GM18526 (cell line): ENCODE measurements around the gene SLC6A3.

ENCODE experiments used
- POLR2A ChIP-seq: IDR thresholded peaks from 3 replicates; pipeline ENCODE4 v1.6.1; 2011; ENCODE audit not compliant: insufficient read length; ENCODE audit errors: extremely low read depth

The SLC6A3 gene

DNA sequence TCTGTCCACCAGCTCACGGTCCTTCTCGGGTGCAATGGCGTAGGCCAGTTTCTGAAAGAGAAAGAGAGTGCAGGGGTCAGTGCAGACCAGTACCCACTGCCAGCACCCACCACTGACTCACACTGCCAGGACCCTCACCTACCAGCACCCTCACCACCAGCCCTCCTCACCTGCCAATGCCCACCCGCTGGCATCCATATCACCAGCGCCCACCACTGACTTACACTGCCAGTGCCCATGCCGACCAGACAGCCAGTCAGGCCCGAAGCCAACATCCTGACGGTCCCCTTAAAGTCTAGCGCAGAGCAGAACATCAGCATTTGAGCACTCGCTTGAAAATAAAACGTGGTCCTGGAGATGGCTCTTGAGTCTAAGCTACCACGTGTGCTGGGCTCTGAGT, 44.3 kb downstream of the SLC6A3 start:
- no peak for TF ChIP-seq POLR2A

DNA sequence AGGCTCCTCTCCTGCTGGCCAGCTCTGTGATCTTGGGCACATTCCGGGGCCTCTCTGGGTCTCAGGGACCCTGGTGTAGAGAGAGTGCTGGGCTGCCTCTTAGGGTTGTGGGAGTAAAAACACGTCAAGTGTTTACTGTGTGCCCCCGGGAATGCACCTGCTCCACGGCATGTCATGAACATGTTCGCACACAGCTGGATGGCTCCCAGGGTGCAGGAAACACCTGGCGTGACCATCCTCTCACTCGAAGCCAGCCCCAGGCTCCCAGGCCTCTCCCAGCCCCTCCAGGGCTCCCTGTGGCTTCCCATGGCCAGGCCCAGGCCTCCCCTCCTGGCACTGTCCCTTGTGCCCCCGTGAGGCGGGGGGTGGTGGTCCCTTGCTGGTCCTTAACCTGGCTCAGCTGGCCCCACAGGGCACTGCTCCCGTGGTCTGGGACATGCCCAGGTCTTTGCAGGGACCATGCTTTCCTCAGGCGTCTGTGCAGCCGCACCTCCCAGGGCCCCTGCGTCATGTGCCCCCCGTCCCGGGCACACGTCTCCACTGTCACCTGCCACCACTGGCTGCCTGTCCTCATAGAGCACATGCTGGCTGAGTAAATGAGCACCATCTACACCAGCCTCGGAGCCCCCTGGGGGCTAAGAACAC, 44.9 kb downstream of the SLC6A3 start:
- no peak for TF ChIP-seq POLR2A

- no peak for TF ChIP-seq POLR2A
Observed at GRCh38 chr5:1399737-1400136, 45.5 kb downstream of the SLC6A3 start.

- TF ChIP-seq POLR2A: no peak
Observed at GRCh38 chr5:1396293-1396816, 48.9 kb downstream of the SLC6A3 start.

- TF ChIP-seq POLR2A: no peak
Observed at GRCh38 chr5:1394881-1395860, 50.1 kb downstream of the SLC6A3 start.

- TF ChIP-seq POLR2A: no peak
Observed at GRCh38 chr5:1393571-1394501, 51.4 kb downstream of the SLC6A3 start.

GRCh38 chr5:1392801-1393565, 52.3 kb downstream of the SLC6A3 start:
- no peak for TF ChIP-seq POLR2A

- TF ChIP-seq POLR2A: no peak
Observed at GRCh38 chr5:1392261-1392660, 53.0 kb downstream of the SLC6A3 start.

GRCh38 chr5:1391691-1392090, 53.5 kb downstream of the SLC6A3 start:
- TF ChIP-seq POLR2A: no peak

DNA sequence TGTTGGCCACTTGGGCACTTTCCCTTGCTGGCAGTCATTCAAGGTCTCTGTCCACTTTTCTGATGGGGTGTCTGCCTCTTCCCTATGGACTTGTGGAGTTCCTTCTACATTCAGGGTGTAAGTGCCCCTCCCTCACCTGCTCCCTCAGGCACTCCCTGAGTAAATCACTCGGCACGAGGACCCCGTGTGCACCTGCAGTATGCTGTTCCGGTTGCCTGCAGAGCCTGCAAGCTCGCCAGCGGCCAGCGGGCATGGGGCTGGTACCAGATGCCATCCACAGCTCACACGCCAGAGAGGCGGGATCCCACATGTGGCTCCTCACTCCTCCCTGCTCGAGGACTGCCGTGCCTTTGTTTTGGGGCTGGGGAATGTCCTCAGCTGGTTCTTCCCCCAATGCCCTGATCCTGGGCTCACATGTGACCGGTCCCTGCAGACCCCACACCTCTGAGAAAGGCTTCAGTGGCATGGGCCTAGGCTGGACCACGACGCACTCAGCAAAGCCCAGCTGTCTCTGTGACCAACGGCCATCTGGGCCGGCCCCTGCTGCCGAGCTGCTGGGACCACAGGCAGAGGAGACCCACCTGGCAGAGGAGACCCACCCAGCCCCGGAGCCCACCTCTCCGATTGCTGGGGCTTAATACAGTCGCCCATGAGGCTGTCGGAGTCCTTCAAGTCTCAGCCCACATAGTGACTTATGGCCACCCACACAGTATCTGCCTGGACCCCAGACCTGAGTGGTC, 54.2 kb downstream of the SLC6A3 start:
- TF ChIP-seq POLR2A: no peak

- TF ChIP-seq POLR2A: no peak
Observed at GRCh38 chr5:1390333-1390732, 54.9 kb downstream of the SLC6A3 start.

DNA sequence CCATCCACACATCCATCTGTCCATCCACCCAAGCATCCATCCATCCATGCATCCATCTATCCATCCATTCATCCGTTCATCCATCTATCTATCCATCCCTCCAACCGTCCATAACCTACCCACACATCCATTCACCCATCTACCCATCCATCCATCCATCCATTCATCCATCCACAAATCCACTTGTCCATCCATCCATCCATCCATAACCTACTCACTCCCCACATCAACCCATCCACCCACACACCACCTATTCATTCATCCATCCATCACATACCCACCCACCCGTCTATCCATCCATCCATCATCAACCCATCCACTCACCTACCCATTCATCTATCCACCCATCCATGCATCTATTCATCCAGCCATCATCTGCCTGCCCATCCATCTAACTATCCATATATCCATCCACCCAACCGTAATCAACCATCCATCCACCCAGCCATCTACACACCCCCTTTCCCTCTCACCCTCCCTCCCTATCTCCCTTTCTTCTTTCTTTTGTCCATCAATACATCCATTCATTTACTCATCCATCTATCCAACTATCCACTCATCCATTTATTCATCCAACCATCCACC, 56.8 kb downstream of the SLC6A3 start:
- no peak for TF ChIP-seq POLR2A

- no peak for TF ChIP-seq POLR2A
Observed at GRCh38 chr5:1387876-1388275, 57.4 kb downstream of the SLC6A3 start.
